NT2/D1 (cell line): ENCODE data around the gene PPM1H.

ENCODE experiments used
- DNase-seq: peaks from one replicate; pipeline ENCODE4 v3.0.0-alpha.2; 2011; ENCODE audit warnings: low read depth, low spot score
- H3K27me3 ChIP-seq: 2 replicates; pipeline ENCODE4 v1.6.0; 2011; ENCODE audit warnings: mild to moderate bottlenecking; ENCODE audit not compliant: insufficient read length, insufficient read depth
- H3K36me3 ChIP-seq: 2 replicates; pipeline ENCODE4 v1.6.1; 2011; ENCODE audit warnings: mild to moderate bottlenecking, low read length, mixed read lengths; ENCODE audit not compliant: insufficient read depth, insufficient read length
- H3K4me1 ChIP-seq: 2 replicates; pipeline ENCODE4 v1.5.1; 2011; ENCODE audit not compliant: insufficient read depth, insufficient read length
- H3K4me3 ChIP-seq: 2 replicates; pipeline ENCODE4 v1.5.1; 2011; ENCODE audit warnings: low read depth; ENCODE audit not compliant: insufficient read length
- H3K9ac ChIP-seq: 2 replicates; pipeline ENCODE4 v1.6.0; 2011; ENCODE audit warnings: low read depth; ENCODE audit not compliant: insufficient read length
- H3K9me3 ChIP-seq: 2 replicates; pipeline ENCODE4 v1.5.1; 2011; ENCODE audit warnings: mild to moderate bottlenecking, low read length; ENCODE audit not compliant: insufficient read depth
- SUZ12 ChIP-seq: IDR thresholded peaks from 2 replicates; pipeline ENCODE4 v1.6.1; 2011; ENCODE audit not compliant: insufficient read length, insufficient read depth; ENCODE audit errors: extremely low read depth
- YY1 ChIP-seq: IDR thresholded peaks from 2 replicates; pipeline ENCODE4 v1.6.1; 2011; ENCODE audit not compliant: insufficient read length, insufficient read depth
- ZNF274 ChIP-seq: IDR thresholded peaks from 2 replicates; pipeline ENCODE4 v1.6.1; 2011; ENCODE audit warnings: mild to moderate bottlenecking, low read depth, low read length

PPM1H gene

GRCh38 chr12:62913380-62913779 lies 21.6 kb downstream of the PPM1H start:
- H3K27me3 ChIP-seq = no peaks in the 10 kb centered on the region
- H3K9ac ChIP-seq = no peak overlapping the region
- H3K9me3 ChIP-seq = no peaks in the 10 kb centered on the region
- H3K4me3 ChIP-seq = no peak overlapping the region
- no peak for TF ChIP-seq ZNF274
- TF ChIP-seq YY1 = no peak
- no peak for TF ChIP-seq SUZ12
- H3K4me1 ChIP-seq = peaks cover 2% of the 10 kb centered on the region
- no peaks in the 10 kb centered on the region for H3K36me3 ChIP-seq
- DNase-seq = no peak

GRCh38 chr12:62912644-62913043 lies 22.3 kb downstream of the PPM1H start:
- no peak for DNase-seq
- no peak for TF ChIP-seq ZNF274
- no peak for TF ChIP-seq YY1
- TF ChIP-seq SUZ12 = no peak
- no peaks in the 10 kb centered on the region for H3K4me1 ChIP-seq

GRCh38 chr12:62911286-62911685 lies 23.7 kb downstream of the PPM1H start:
- H3K4me3 ChIP-seq = no peak overlapping the region
- H3K9ac ChIP-seq = no peak overlapping the region
- TF ChIP-seq YY1 = no peak
- no peak for TF ChIP-seq SUZ12
- TF ChIP-seq ZNF274 = no peak
- no peak for DNase-seq
- no peaks in the 10 kb centered on the region for H3K9me3 ChIP-seq
- no peaks in the 10 kb centered on the region for H3K4me1 ChIP-seq
- no peaks in the 10 kb centered on the region for H3K36me3 ChIP-seq
- no peaks in the 10 kb centered on the region for H3K27me3 ChIP-seq

More at GRCh38 chr12:62912644-62913043, 22.3 kb downstream of the PPM1H start:
- Histone ChIP-seq H3K4me3 (no peak overlapping the region), H3K27me3 (no peaks in the 10 kb centered on the region), H3K9ac (no peak overlapping the region), H3K36me3 (no peaks in the 10 kb centered on the region), H3K9me3 (no peaks in the 10 kb centered on the region)

- no peak overlapping the region for H3K9ac ChIP-seq
- TF ChIP-seq SUZ12 (no peak), YY1 (no peak), ZNF274 (no peak)
- no peaks in the 10 kb centered on the region for H3K27me3 ChIP-seq
- no peaks in the 10 kb centered on the region for H3K36me3 ChIP-seq
- no peak overlapping the region for H3K4me3 ChIP-seq
- DNase-seq = no peak
- H3K4me1 ChIP-seq = no peaks in the 10 kb centered on the region
- no peaks in the 10 kb centered on the region for H3K9me3 ChIP-seq
Observed at GRCh38 chr12:62910549-62911169, 24.3 kb downstream of the PPM1H start.

GRCh38 chr12:62909340-62909739 lies 25.6 kb downstream of the PPM1H start:
- no peak for TF ChIP-seq YY1
- TF ChIP-seq SUZ12 = no peak
- TF ChIP-seq ZNF274 = no peak
- DNase-seq = no peak

GRCh38 chr12:62908674-62909073 lies 26.3 kb downstream of the PPM1H start:
- Histone ChIP-seq H3K27me3 (no peaks in the 10 kb centered on the region), H3K9ac (no peak overlapping the region), H3K36me3 (no peaks in the 10 kb centered on the region), H3K4me1 (no peaks in the 10 kb centered on the region), H3K9me3 (no peaks in the 10 kb centered on the region), H3K4me3 (no peak overlapping the region)
- DNase-seq = no peak
- TF ChIP-seq ZNF274 (no peak), SUZ12 (no peak), YY1 (no peak)

More at GRCh38 chr12:62909340-62909739, 25.6 kb downstream of the PPM1H start:
- Histone ChIP-seq H3K4me1 (no peaks in the 10 kb centered on the region), H3K9me3 (no peaks in the 10 kb centered on the region), H3K27me3 (no peaks in the 10 kb centered on the region), H3K36me3 (no peaks in the 10 kb centered on the region), H3K4me3 (no peak overlapping the region), H3K9ac (no peak overlapping the region)

- Histone ChIP-seq H3K9ac (no peak overlapping the region), H3K36me3 (no peaks in the 10 kb centered on the region), H3K27me3 (no peaks in the 10 kb centered on the region), H3K9me3 (no peaks in the 10 kb centered on the region), H3K4me3 (no peak overlapping the region), H3K4me1 (no peaks in the 10 kb centered on the region)
- TF ChIP-seq SUZ12 (no peak), YY1 (no peak), ZNF274 (no peak)
- DNase-seq = no peak
Observed at GRCh38 chr12:62907561-62907960, 27.4 kb downstream of the PPM1H start.
